Suprapubic skin (tissue), 4 donors: ENCODE data around the gene CMTM8.

Source experiments
- CTCF ChIP-seq, 2 donors: fragments of 200-600 bp in 1 of 2; fragments of 450-650 bp in 1 of 2; sonication (generic) in 1 of 2; IDR thresholded peaks; one replicate each; pipeline ENCODE4 v1.5.1; 2016 to 2019; ENCODE audit warnings: antibody characterized with exemption in 2 of 2, mild to moderate bottlenecking in 1 of 2, moderate library complexity in 1 of 2
- EP300 ChIP-seq: sonication (generic); formaldehyde crosslinking; IDR thresholded peaks from one replicate; pipeline ENCODE4 v1.6.1; 2017; ENCODE audit warnings: antibody characterized with exemption
- POLR2A ChIP-seq, 2 donors: fragments of 450-650 bp; IDR thresholded peaks; one replicate each; pipeline ENCODE4 v1.6.1; 2017; ENCODE audit warnings: antibody characterized with exemption in 2 of 2, mild to moderate bottlenecking in 2 of 2, moderate library complexity in 2 of 2
- POLR2AphosphoS5 ChIP-seq, 3 donors: sonication (generic); formaldehyde crosslinking; IDR thresholded peaks; one replicate each; pipeline ENCODE4 v1.6.1; 2017; ENCODE audit warnings: antibody characterized with exemption in 3 of 3

- TF ChIP-seq CTCF (IDR thresholded peaks at IDR 0.05) = no peak
- no peak for TF ChIP-seq POLR2A (IDR thresholded peaks at IDR 0.05)
- no peak for TF ChIP-seq EP300
- TF ChIP-seq POLR2AphosphoS5 (IDR thresholded peaks at IDR 0.05) = no peak
These were observed 46.1 kb downstream of the CMTM8 start for GRCh38 chr3:32284443-32285212.
